ENCODE results near the gene WIPF3. TPM values are rescaled to one million over a fixed set of nuclear protein-coding genes. Genes with fewer than 3 reads are reported as not detected.

WIPF3 gene
- total RNA-seq, 2 donors from 2014 or later = 1.8 to 3.8 TPM

- intact Hi-C loops (cut with DNase I) = no loop called here
- DNase-seq (peak; percentile 53), ATAC-seq (peak; percentile 75 to 84)
Observed at GRCh38 chr7:29806995-29807841, 910 bp downstream of the WIPF3 start.

GRCh38 chr7:29808075-29808801 lies 1.9 kb downstream of the WIPF3 start:
- ATAC-seq = no peak
- no peak for DNase-seq
- intact Hi-C loops (cut with DNase I) = no loop called here

GRCh38 chr7:29809533-29810155 lies 3.3 kb downstream of the WIPF3 start:
- no peak for DNase-seq
- no peak for ATAC-seq

GRCh38 chr7:29810297-29810696 lies 4.0 kb downstream of the WIPF3 start:
- intact Hi-C loops (cut with DNase I) = no loop called here
- DNase-seq = no peak
- no peak for ATAC-seq

More at GRCh38 chr7:29809533-29810155, 3.3 kb downstream of the WIPF3 start:
- intact Hi-C loops (cut with DNase I) = no loop called here

GRCh38 chr7:29810813-29811482 lies 4.6 kb downstream of the WIPF3 start:
- intact Hi-C loops (cut with DNase I) = no loop called here
- DNase-seq = no peak
- ATAC-seq = no peak

GRCh38 chr7:29811586-29811985 lies 5.3 kb downstream of the WIPF3 start:
- ATAC-seq (no peak), DNase-seq (no peak)
- intact Hi-C loops (cut with DNase I) = no loop called here

- no peak for DNase-seq
- intact Hi-C loops (cut with DNase I) = no loop called here
- ATAC-seq = peak in 1 of 2 donors; percentile 35
Observed at GRCh38 chr7:29812185-29812876, 6.0 kb downstream of the WIPF3 start.

- ATAC-seq (no peak), DNase-seq (no peak)
- intact Hi-C loops (cut with DNase I) = no loop called here
Observed at GRCh38 chr7:29815181-29816105, 9.1 kb downstream of the WIPF3 start.

- intact Hi-C loops (cut with DNase I) = no loop called here
- DNase-seq (no peak), ATAC-seq (no peak)
Observed at GRCh38 chr7:29818308-29818707, 12.0 kb downstream of the WIPF3 start.

- intact Hi-C loops (cut with DNase I) = no loop called here
- no peak for ATAC-seq
- no peak for DNase-seq
Observed at GRCh38 chr7:29825775-29826529, 19.6 kb downstream of the WIPF3 start.

GRCh38 chr7:29826530-29826822 lies 20.2 kb downstream of the WIPF3 start:
- no peak for ATAC-seq

GRCh38 chr7:29826904-29827303 lies 20.6 kb downstream of the WIPF3 start:
- no peak for ATAC-seq
- intact Hi-C loops (cut with DNase I) = no loop called here
- no peak for DNase-seq

More at GRCh38 chr7:29826530-29826822, 20.2 kb downstream of the WIPF3 start:
- no peak for DNase-seq
- intact Hi-C loops (cut with DNase I) = no loop called here

GRCh38 chr7:29831705-29832104 lies 25.4 kb downstream of the WIPF3 start:
- intact Hi-C loops (cut with DNase I) = no loop called here
- DNase-seq = no peak
- ATAC-seq = no peak

- no peak for DNase-seq
- ATAC-seq = no peak
- intact Hi-C loops (cut with DNase I) = no loop called here
Observed at GRCh38 chr7:29833929-29834328, 27.6 kb downstream of the WIPF3 start.

GRCh38 chr7:29835718-29836117 lies 29.4 kb downstream of the WIPF3 start:
- no peak for ATAC-seq
- intact Hi-C loops (cut with DNase I) = no loop called here
- DNase-seq = no peak

- ATAC-seq (peak; percentile 86 to 96), DNase-seq (peak; percentile 74)
- intact Hi-C loops (cut with DNase I) = no loop called here
Observed at GRCh38 chr7:29839302-29839701, 33.0 kb downstream of the WIPF3 start.

- DNase-seq = no peak
- intact Hi-C loops (cut with DNase I) = no loop called here
- peak in 1 of 2 donors; percentile 21 for ATAC-seq
Observed at GRCh38 chr7:29839921-29840320, 33.6 kb downstream of the WIPF3 start.

All from left cardiac atrium (tissue), 4 donors.